Naive thymus-derived CD4-positive, alpha-beta T cell (primary cell): ENCODE measurements around the gene PGR. TPM values are rescaled to one million over a fixed set of nuclear protein-coding genes. Genes with fewer than 3 reads are reported as not detected.

ENCODE experiments used
- ATAC-seq: fragments of 150-1000 bp; cut with Tn5 transposase; 2 replicates; pipeline ENCODE4 v1.10.0; 2021; ENCODE audit warnings: mild to moderate bottlenecking, moderate library complexity
- CTCF ChIA-PET: fragments of 350-600 bp; sonication (Branson Sonifier 250); formaldehyde crosslinking; loops from one replicate; lab custom pipeline; 2021; ENCODE audit warnings: antibody characterized with exemption; lab: Charles Lee
- POLR2A ChIA-PET: fragments of 350-600 bp; sonication (Branson Sonifier 250); formaldehyde crosslinking; loops from one replicate; lab custom pipeline; 2021; ENCODE audit warnings: antibody characterized with exemption, inconsistent platforms; lab: Charles Lee
- DNase-seq, 9 donors: peaks; one replicate each; pipeline versions ENCODE4 v3.0.0 to v3.0.0-alpha.2; 2020 to 2022; ENCODE audit warnings: mixed read lengths in 1 of 9
- H3K27ac ChIP-seq: one replicate; pipeline ENCODE4 v1.7.0; 2013; ENCODE audit warnings: mild to moderate bottlenecking, low read depth, low read length, moderate library complexity
- H3K27me3 ChIP-seq, 2 donors: one replicate each; pipeline ENCODE4 v1.7.0; 2013; ENCODE audit warnings: low read length in 2 of 2, mild to moderate bottlenecking in 2 of 2, moderate library complexity in 2 of 2; ENCODE audit not compliant: control insufficient read depth in 2 of 2, insufficient read depth in 2 of 2
- H3K36me3 ChIP-seq, 3 experiments: 1 replicate in 2 of 3; 2 replicates in 1 of 3; pipeline ENCODE4 v1.7.0; 2013; ENCODE audit warnings: low read length in 3 of 3, mild to moderate bottlenecking in 3 of 3, moderate library complexity in 1 of 3; ENCODE audit not compliant: insufficient read depth in 3 of 3, control insufficient read depth in 2 of 3
- H3K4me1 ChIP-seq, 2 donors: one replicate each; pipeline ENCODE4 v1.7.0; 2013; ENCODE audit warnings: low read length in 2 of 2, mild to moderate bottlenecking in 2 of 2, moderate library complexity in 1 of 2; ENCODE audit not compliant: control insufficient read depth in 2 of 2, insufficient read depth in 2 of 2
- H3K4me3 ChIP-seq: 2 replicates; pipeline ENCODE4 v1.7.0; 2013; ENCODE audit warnings: mild to moderate bottlenecking, low read length
- H3K9me3 ChIP-seq, 3 experiments: 1 replicate in 2 of 3; 2 replicates in 1 of 3; pipeline ENCODE4 v1.7.0; 2013; ENCODE audit warnings: low read length in 3 of 3; ENCODE audit not compliant: control insufficient read depth in 2 of 3
- H3K27ac Mint-ChIP-seq, 9 donors: one replicate each; pipeline ENCODE4 v1.8.0; 2020 to 2022; ENCODE audit warnings: mixed read lengths in 9 of 9, mild to moderate bottlenecking in 8 of 9, moderate library complexity in 5 of 9, inconsistent platforms in 2 of 9
- H3K27me3 Mint-ChIP-seq, 5 donors: one replicate each; pipeline ENCODE4 v1.8.0; 2021 to 2022; ENCODE audit warnings: mixed read lengths in 5 of 5, mild to moderate bottlenecking in 1 of 5
- H3K36me3 Mint-ChIP-seq, 5 donors: one replicate each; pipeline ENCODE4 v1.8.0; 2020 to 2022; ENCODE audit warnings: mixed read lengths in 5 of 5, mild to moderate bottlenecking in 3 of 5, inconsistent platforms in 1 of 5
- H3K4me1 Mint-ChIP-seq, 7 donors: one replicate each; pipeline ENCODE4 v1.8.0; 2020 to 2022; ENCODE audit warnings: mixed read lengths in 7 of 7, mild to moderate bottlenecking in 3 of 7, inconsistent platforms in 1 of 7
- H3K4me3 Mint-ChIP-seq, 10 donors: one replicate each; pipeline ENCODE4 v1.8.0; 2020 to 2022; ENCODE audit warnings: mild to moderate bottlenecking in 10 of 10, mixed read lengths in 10 of 10, moderate library complexity in 6 of 10, inconsistent platforms in 2 of 10
- H3K9me3 Mint-ChIP-seq, 11 donors: one replicate each; pipeline ENCODE4 v1.8.0; 2020 to 2022; ENCODE audit warnings: mixed read lengths in 11 of 11, mild to moderate bottlenecking in 4 of 11, inconsistent platforms in 1 of 11, moderate library complexity in 1 of 11
- intact Hi-C, 2 donors: fragments of 100-400 bp; cut with micrococcal nuclease; formaldehyde crosslinking; loops; one replicate each; pipeline ENCODE4 v1.15.1; 2023
- polyA plus RNA-seq, 2 donors: library from polyadenylated mRNA; unstranded; fragments of 300-500 nt; fragmentation: Illumina TruSeq; gene quantifications; one replicate each; pipeline ENCODE4 v1.2.3, GENCODE V29; 2021
- total RNA-seq, 6 experiments: library from RNA in 5 of 6; stranded (reverse) in 5 of 6; gene quantifications; 1 replicate in 5 of 6; 2 replicates in 1 of 6; pipeline ENCODE4 v1.2.3 and lab custom pipeline; 2021 to 2026

PGR gene
- total and polyA plus RNA-seq, 7 experiments from 2014 or later: not detected

DNA sequence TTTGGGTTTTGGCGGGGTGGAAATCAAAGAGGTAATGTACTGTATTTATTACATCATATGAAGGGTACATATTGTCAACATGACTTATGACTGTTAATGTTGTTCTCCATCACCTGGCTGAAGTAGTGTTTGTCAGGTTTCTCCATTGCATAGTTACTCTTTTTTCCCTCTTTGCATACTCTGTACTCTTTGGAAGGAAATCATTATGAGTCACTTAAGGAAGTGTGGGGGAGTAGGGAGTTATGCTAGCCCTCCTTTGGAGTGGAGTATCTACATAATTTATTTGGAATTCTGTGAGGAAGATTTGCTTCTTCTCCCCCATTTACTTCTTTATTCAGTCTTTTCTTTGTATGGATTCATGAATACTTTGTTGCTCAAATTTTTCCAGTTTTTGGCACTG lies 3.6 kb upstream of the PGR start:
- peaks cover 0 to 4% (median 0%) of the 10 kb centered on the region in 5 donors for H3K36me3 Mint-ChIP-seq
- ATAC-seq (no peak), DNase-seq (no peak)
- H3K36me3 ChIP-seq: no peaks in the 10 kb centered on the region
- H3K27me3 ChIP-seq: no peaks in the 10 kb centered on the region
- no peak overlapping the region for H3K4me3 Mint-ChIP-seq
- peaks cover 18 to 33% (median 27%) of the 10 kb centered on the region in 5 donors for H3K27me3 Mint-ChIP-seq
- POLR2A ChIA-PET: no interaction called here
- H3K9me3 Mint-ChIP-seq: peaks cover 0 to 17% (median 6%) of the 10 kb centered on the region in 11 donors
- CTCF ChIA-PET: no interaction called here
- H3K4me1 ChIP-seq: no peaks in the 10 kb centered on the region
- H3K4me3 ChIP-seq: no peak overlapping the region
- no peak overlapping the region for H3K27ac ChIP-seq
- no peak overlapping the region for H3K27ac Mint-ChIP-seq
- no peaks in the 10 kb centered on the region for H3K9me3 ChIP-seq
- intact Hi-C loops: no loop called here
- H3K4me1 Mint-ChIP-seq: no peaks in the 10 kb centered on the region

DNA sequence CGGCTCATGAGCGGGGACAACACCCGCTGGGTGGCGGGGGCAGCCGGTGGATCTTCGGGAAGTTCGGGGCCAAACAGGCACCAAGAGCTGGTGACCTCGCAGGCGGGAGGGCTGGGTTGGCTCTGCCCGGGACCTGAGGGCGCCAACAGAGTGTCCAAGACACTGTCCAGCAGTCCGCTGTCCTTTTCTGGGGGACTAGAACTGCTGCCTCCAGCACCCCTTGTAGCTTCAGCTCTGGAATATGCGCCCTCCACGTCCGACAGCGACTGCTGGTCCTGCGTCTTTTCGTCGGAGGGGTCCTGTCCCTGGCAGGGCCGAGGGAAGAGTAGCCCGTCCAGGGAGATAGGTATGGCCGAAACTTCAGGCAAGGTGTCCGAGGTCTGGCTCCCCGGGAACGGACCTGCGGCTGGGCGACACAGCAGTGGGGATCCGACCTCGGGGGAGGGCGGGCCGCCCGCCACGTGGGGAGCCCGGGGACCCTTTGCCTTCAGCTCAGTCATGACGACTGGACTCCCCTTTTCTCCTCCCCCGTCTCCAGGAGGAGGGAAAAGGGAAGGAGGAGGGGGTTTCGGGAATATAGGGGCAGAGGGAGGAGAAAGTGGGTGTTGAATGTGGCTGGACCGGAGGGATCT lies 926 bp downstream of the PGR start:
- Mint-ChIP-seq H3K27me3 (peaks cover 34 to 52% (median 46%) of the 10 kb centered on the region in 5 donors), H3K4me1 (peaks cover 0 to 4% (median 4%) of the 10 kb centered on the region in 7 donors), H3K27ac (no peak overlapping the region), H3K4me3 (no peak overlapping the region), H3K9me3 (peaks cover 0 to 24% (median 5%) of the 10 kb centered on the region in 11 donors), H3K36me3 (no peaks in the 10 kb centered on the region)
- no peaks in the 10 kb centered on the region for H3K36me3 ChIP-seq
- no peaks in the 10 kb centered on the region for H3K27me3 ChIP-seq
- H3K27ac ChIP-seq: no peak overlapping the region
- H3K4me1 ChIP-seq: no peaks in the 10 kb centered on the region
- CTCF ChIA-PET: no interaction called here
- POLR2A ChIA-PET: no interaction called here
- intact Hi-C loops: no loop called here
- H3K9me3 ChIP-seq: no peaks in the 10 kb centered on the region
- DNase-seq (no peak), ATAC-seq (no peak)
- no peak overlapping the region for H3K4me3 ChIP-seq

DNA sequence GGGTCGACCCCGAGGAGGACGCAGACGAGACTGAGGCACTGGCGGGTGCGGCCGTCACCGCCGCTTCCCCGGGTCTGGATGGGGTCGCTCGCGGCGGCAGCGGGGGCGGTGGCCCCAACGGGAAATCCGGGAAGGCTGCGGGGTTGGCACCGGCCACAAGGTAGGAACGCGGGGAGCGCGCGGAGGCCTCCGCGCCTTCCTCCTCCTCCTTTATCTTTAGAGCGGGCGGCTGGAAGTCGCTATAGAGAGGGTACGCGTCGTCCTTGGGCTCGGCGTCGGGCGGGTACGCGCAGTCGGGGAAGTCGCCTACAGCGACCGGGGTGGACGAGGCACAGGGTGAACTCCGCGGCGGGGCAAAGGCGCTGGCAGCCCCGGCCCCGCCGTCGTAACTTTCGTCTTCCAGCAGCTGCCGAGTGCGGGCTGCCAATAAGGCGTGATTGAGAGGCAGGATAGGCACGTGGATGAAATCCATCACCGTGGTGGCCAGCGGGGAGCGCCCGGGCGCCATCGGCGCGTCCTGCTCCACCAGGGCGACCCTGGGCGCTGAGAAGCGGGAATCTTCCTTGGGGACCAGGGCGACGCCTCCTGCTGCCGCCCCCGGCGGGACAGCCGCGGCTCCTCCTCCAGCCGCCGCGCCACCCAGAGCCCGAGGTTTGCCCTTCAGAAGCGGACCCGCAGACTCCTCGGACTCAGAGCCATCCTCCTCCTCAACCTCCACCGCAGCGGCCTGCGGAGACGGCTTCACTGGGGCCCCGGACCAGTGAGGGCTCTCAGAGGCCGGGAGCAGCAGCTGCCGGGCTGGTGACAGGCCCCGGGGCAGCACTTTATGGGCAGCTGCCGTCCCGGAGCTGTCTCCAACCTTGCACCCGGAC lies 1.7 kb downstream of the PGR start:
- ChIA-PET CTCF (no interaction called here), POLR2A (no interaction called here)
- DNase-seq (peak in 1 of 9 donors; percentile 19), ATAC-seq (no peak)
- Mint-ChIP-seq H3K27ac (no peak overlapping the region), H3K4me1 (peaks cover 0 to 4% (median 4%) of the 10 kb centered on the region in 7 donors), H3K36me3 (no peaks in the 10 kb centered on the region), H3K4me3 (no peak overlapping the region), H3K9me3 (peaks cover 0 to 28% (median 6%) of the 10 kb centered on the region in 11 donors), H3K27me3 (peaks cover 32 to 54% (median 46%) of the 10 kb centered on the region in 5 donors)
- no peaks in the 10 kb centered on the region for H3K27me3 ChIP-seq
- no peak overlapping the region for H3K4me3 ChIP-seq
- no peaks in the 10 kb centered on the region for H3K4me1 ChIP-seq
- H3K36me3 ChIP-seq: no peaks in the 10 kb centered on the region
- H3K9me3 ChIP-seq: no peaks in the 10 kb centered on the region
- intact Hi-C loops: no loop called here
- H3K27ac ChIP-seq: no peak overlapping the region

GRCh38 chr11:101127197-101127698 lies 2.4 kb downstream of the PGR start:
- no peaks in the 10 kb centered on the region for H3K36me3 ChIP-seq
- no peak overlapping the region for H3K27ac Mint-ChIP-seq
- no peaks in the 10 kb centered on the region for H3K4me1 ChIP-seq
- no peak for DNase-seq
- ChIA-PET POLR2A (no interaction called here), CTCF (no interaction called here)
- H3K36me3 Mint-ChIP-seq: no peaks in the 10 kb centered on the region
- H3K4me3 Mint-ChIP-seq: peak overlapping the region in 2 of 10 donors; percentile 13 to 42
- intact Hi-C loops: no loop called here
- H3K9me3 ChIP-seq: no peaks in the 10 kb centered on the region
- no peak overlapping the region for H3K27ac ChIP-seq
- H3K9me3 Mint-ChIP-seq: peaks cover 0 to 33% (median 7%) of the 10 kb centered on the region in 11 donors
- H3K27me3 ChIP-seq: no peaks in the 10 kb centered on the region
- H3K4me3 ChIP-seq: no peak overlapping the region
- peaks cover 0 to 4% (median 4%) of the 10 kb centered on the region in 7 donors for H3K4me1 Mint-ChIP-seq
- peaks cover 31 to 54% (median 52%) of the 10 kb centered on the region in 5 donors for H3K27me3 Mint-ChIP-seq
- ATAC-seq: no peak

DNA sequence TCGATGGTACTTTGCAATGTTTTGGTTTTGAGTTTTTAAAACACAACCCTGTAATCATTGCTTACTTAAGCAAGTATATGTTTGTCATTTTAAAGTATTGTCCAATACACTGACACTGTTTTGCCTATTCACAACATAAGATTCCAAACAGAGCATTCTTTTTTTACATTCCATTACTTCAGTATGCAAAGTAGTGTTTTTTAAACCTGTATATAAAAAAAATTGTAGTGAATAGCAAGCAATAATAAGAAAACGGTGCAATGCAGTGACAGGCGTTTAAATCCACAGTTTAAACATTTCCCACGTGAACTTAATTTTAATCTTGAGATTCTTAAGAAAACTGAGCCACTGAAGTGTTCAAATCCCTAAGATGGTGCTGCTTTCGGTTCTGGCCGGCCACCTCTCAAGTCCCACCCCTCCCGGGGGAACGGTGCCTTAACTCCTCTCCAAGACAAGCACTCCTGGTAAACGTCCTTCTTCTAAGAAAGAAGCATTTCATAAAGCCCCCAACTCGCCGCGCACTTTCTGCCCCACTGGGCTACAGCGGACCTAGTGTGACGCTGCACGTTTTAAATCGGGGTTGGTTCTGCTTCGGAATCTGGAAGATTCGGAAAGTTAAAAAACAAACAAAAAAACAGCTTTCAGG lies 2.9 kb downstream of the PGR start:
- intact Hi-C loops: no loop called here
- CTCF ChIA-PET: no interaction called here
- no peaks in the 10 kb centered on the region for H3K36me3 ChIP-seq
- H3K9me3 ChIP-seq: no peaks in the 10 kb centered on the region
- Mint-ChIP-seq H3K27ac (no peak overlapping the region), H3K36me3 (no peaks in the 10 kb centered on the region), H3K4me3 (peak overlapping the region in 3 of 10 donors; percentile 5 to 42 (median 13)), H3K4me1 (peaks cover 0 to 4% (median 4%) of the 10 kb centered on the region in 7 donors), H3K27me3 (peaks cover 31 to 52% (median 48%) of the 10 kb centered on the region in 5 donors), H3K9me3 (peaks cover 0 to 33% (median 7%) of the 10 kb centered on the region in 11 donors)
- no peak overlapping the region for H3K4me3 ChIP-seq
- no peaks in the 10 kb centered on the region for H3K4me1 ChIP-seq
- H3K27ac ChIP-seq: no peak overlapping the region
- no peaks in the 10 kb centered on the region for H3K27me3 ChIP-seq
- POLR2A ChIA-PET: no interaction called here
- DNase-seq (no peak), ATAC-seq (no peak)

- H3K27ac Mint-ChIP-seq: no peak overlapping the region
- Histone ChIP-seq H3K4me1 (no peaks in the 10 kb centered on the region), H3K27ac (no peak overlapping the region), H3K9me3 (no peaks in the 10 kb centered on the region), H3K36me3 (no peaks in the 10 kb centered on the region), H3K4me3 (no peak overlapping the region), H3K27me3 (no peaks in the 10 kb centered on the region)
- no peak overlapping the region for H3K4me3 Mint-ChIP-seq
- POLR2A ChIA-PET: no interaction called here
- no peak for ATAC-seq
- no peaks in the 10 kb centered on the region for H3K4me1 Mint-ChIP-seq
- H3K27me3 Mint-ChIP-seq: no peaks in the 10 kb centered on the region
- intact Hi-C loops: no loop called here
- no peaks in the 10 kb centered on the region for H3K36me3 Mint-ChIP-seq
- no peak for DNase-seq
- CTCF ChIA-PET: no interaction called here
- peaks cover 0 to 14% (median 5%) of the 10 kb centered on the region in 11 donors for H3K9me3 Mint-ChIP-seq
Observed at GRCh38 chr11:101115671-101116160, 13.9 kb downstream of the PGR start.
